Stomach (tissue), 9 donors: ENCODE measurements around the gene CDH5. TPM values are rescaled to one million over a fixed set of nuclear protein-coding genes. Genes with fewer than 3 reads are reported as not detected.

Source experiments
- DNase-seq, 2 donors: peaks; one replicate each; pipeline versions ENCODE4 v3.0.0 to v3.0.0-alpha.2; 2013 to 2019
- H3K27ac ChIP-seq, 5 donors: fragments of 200-600 bp in 4 of 5; sonication (generic) in 4 of 5; one replicate each; pipeline ENCODE4 v1.5.1; 2013 to 2019; ENCODE audit warnings: mild to moderate bottlenecking in 1 of 5, moderate library complexity in 1 of 5
- H3K27me3 ChIP-seq, 3 donors: fragments of 200-600 bp; sonication (generic); one replicate each; pipeline ENCODE4 v1.5.1; 2017 to 2019; ENCODE audit warnings: mixed run types in 1 of 3
- H3K36me3 ChIP-seq, 4 donors: fragments of 200-600 bp; sonication (generic); 1 replicate in 3 of 4; 2 replicates in 1 of 4; pipeline ENCODE4 v1.5.1; 2016 to 2019
- H3K4me1 ChIP-seq, 4 donors: fragments of 200-600 bp; sonication (generic); one replicate each; pipeline ENCODE4 v1.5.1; 2016 to 2019
- H3K4me3 ChIP-seq, 4 donors: fragments of 200-600 bp; sonication (generic) in 3 of 4; one replicate each; pipeline ENCODE4 v1.5.1; 2016 to 2019; ENCODE audit warnings: mild to moderate bottlenecking in 1 of 4
- H3K9me3 ChIP-seq, 4 donors: fragments of 200-600 bp; sonication (generic); one replicate each; pipeline ENCODE4 v1.5.1; 2016 to 2019
- EP300 ChIP-seq: sonication (generic); formaldehyde crosslinking; IDR thresholded peaks from one replicate; pipeline ENCODE4 v1.6.1; 2017; ENCODE audit warnings: antibody characterized with exemption
- POLR2A ChIP-seq, 4 donors: fragments of 450-650 bp; IDR thresholded peaks; one replicate each; pipeline ENCODE4 v1.6.1; 2016; ENCODE audit warnings: antibody characterized with exemption in 4 of 4, control low read depth in 2 of 4, mild to moderate bottlenecking in 1 of 4, moderate library complexity in 1 of 4
- POLR2AphosphoS5 ChIP-seq, 3 donors: sonication (generic); formaldehyde crosslinking; IDR thresholded peaks; one replicate each; pipeline ENCODE4 v1.6.1; 2016; ENCODE audit warnings: antibody characterized with exemption in 3 of 3
- WGBS, 5 donors: extraction: QIAGEN DNeasy Blood & Tissue Kit in 3 of 5; methylation state at CpG; one replicate each; pipeline versions ENCODE4 v1.1.5 to v1.1.7; 2013 to 2018; 5-methylcytosine and 5-hydroxymethylcytosine counted together
- intact Hi-C: fragments of 100-400 bp; cut with DNase I; formaldehyde crosslinking; loops from one replicate; pipeline ENCODE4 v1.15.1; 2023; ENCODE audit warnings: low total_unique reads
- polyA plus RNA-seq, 3 donors: library from polyadenylated mRNA; stranded (reverse); fragments of 200-250 nt; gene quantifications; one replicate each; pipeline ENCODE4 v1.2.3, GENCODE V29; 2013
- total RNA-seq, 5 donors: library from RNA; depleted of rRNA; stranded (reverse); fragments of >200 nt; gene quantifications; one replicate each; pipeline versions ENCODE4 v1.1.0 to v1.2.3, GENCODE V29; 2014 to 2016
- TF ChIP-seq, protein P1 (sequence below), 7 experiments: fragments of 450-650 bp in 4 of 7; fragments of 200-600 bp in 3 of 7; sonication (generic) in 3 of 7; IDR thresholded peaks; one replicate each; pipeline ENCODE4 v1.5.1; 2016 to 2019; ENCODE audit warnings: antibody characterized with exemption in 7 of 7, control low read depth in 2 of 7, mild to moderate bottlenecking in 1 of 7
- donor health status: healthy with polysubstance abuse.
- donor health status: Bipolar disorder and iron deficiency.
- donor health status: healthy.

CDH5 gene
- total and polyA plus RNA-seq, 8 donors, result 2.4 to 46.9 (median 17.2) TPM

DNA sequence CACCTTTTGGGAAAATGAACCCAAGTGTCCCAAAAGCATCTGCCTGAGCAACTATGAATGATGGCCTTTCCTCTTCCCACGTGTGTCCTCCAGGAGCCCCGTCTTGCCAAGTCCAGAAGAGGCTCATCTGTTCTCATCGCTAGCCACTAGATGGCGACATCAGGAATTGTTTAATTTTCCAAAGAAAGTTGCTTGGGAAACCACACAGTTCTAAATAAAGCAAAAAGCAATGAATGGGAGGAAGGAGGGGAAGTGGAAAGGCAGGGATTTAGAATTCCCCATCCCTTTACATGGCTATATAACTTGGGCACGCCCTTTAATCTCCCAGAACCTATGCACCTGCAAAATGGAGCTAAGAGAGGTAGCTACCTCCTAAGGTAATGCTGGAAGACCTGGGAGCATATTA lies 9.0 kb upstream of the CDH5 start:
- peak; percentile 43 to 91 for DNase-seq
- H3K36me3 ChIP-seq, result no peaks in the 10 kb centered on the region
- intact Hi-C loops, result no loop called here

DNA sequence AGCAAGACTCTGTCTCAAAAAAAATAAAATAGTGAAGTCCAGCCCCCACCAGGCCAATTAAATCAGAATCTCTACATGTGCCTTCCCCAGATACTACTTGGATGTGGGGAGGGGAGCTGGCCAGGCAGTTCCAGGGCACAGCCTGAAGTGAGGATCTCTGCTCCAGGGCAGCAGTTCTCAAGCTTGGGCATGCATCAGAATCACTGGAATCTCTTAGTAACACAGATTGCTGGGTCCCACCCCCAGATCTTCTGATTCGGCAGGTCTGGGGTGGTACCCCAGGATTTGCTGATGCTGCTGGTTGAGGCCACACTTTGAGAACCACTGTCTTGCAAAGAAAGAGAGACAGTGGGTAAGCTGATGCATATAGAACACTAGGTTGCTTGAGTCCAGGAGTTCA lies 8.3 kb upstream of the CDH5 start:
- WGBS, 5 donors, result 58 to 92% (median 71%) methylated on average over 1 of the region's 1 CpG; no CpG with 5 or more reads in 1 of the 5 donors
- peaks cover 0 to 54% (median 12%) of the 10 kb centered on the region in 3 donors for H3K27me3 ChIP-seq
- TF ChIP-seq POLR2A (IDR thresholded peaks at IDR 0.05), result no peak
- no peak for DNase-seq
- no peaks in the 10 kb centered on the region for H3K9me3 ChIP-seq
- no peak overlapping the region for H3K4me3 ChIP-seq
- intact Hi-C loops, result no loop called here
- H3K27ac ChIP-seq, result no peak overlapping the region
- H3K4me1 ChIP-seq, result peaks cover 0 to 8% (median 3%) of the 10 kb centered on the region in 4 donors
- H3K36me3 ChIP-seq, result no peaks in the 10 kb centered on the region

More for the DNA sequence above, 9.0 kb upstream of the CDH5 start:
- H3K9me3 ChIP-seq, result no peaks in the 10 kb centered on the region
- H3K27ac ChIP-seq, result no peak overlapping the region
- WGBS, 5 donors, result 0 to 4% (median 1%) methylated on average over 5 of the region's 5 CpGs
- H3K27me3 ChIP-seq, result peaks cover 0 to 55% (median 12%) of the 10 kb centered on the region in 3 donors
- TF ChIP-seq POLR2AphosphoS5 (IDR thresholded peaks at IDR 0.05) (no peak), EP300 (no peak)
- TF ChIP-seq, protein P1, sequence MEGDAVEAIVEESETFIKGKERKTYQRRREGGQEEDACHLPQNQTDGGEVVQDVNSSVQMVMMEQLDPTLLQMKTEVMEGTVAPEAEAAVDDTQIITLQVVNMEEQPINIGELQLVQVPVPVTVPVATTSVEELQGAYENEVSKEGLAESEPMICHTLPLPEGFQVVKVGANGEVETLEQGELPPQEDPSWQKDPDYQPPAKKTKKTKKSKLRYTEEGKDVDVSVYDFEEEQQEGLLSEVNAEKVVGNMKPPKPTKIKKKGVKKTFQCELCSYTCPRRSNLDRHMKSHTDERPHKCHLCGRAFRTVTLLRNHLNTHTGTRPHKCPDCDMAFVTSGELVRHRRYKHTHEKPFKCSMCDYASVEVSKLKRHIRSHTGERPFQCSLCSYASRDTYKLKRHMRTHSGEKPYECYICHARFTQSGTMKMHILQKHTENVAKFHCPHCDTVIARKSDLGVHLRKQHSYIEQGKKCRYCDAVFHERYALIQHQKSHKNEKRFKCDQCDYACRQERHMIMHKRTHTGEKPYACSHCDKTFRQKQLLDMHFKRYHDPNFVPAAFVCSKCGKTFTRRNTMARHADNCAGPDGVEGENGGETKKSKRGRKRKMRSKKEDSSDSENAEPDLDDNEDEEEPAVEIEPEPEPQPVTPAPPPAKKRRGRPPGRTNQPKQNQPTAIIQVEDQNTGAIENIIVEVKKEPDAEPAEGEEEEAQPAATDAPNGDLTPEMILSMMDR (IDR thresholded peaks at IDR 0.05), result peak in 5 of 7 experiments; percentile 27 to 61 (median 55)
- no peak overlapping the region for H3K4me3 ChIP-seq
- peaks cover 0 to 8% (median 3%) of the 10 kb centered on the region in 4 donors for H3K4me1 ChIP-seq

DNA sequence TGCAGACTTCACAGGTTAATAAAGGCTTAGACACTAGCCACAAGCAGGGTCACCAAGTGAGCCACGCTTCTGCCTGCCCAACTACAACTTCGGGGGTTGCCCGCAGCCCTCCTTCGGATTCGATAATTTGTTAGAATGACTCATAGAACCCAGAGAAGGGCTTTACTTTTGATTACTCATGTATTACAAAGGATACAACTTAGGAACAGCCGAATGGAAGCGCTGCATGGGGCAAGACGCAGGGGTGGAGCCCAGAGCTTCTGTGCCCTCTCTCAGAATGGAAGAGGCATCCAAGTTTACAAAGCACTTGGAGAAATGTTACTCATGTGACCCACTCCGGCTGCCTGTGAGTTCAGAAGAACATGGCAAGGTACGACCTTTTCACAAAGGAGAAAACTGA lies 7.5 kb upstream of the CDH5 start:
- H3K4me1 ChIP-seq, result peaks cover 0 to 12% (median 5%) of the 10 kb centered on the region in 4 donors
- intact Hi-C loops, result no loop called here
- peak overlapping the region in 4 of 5 donors; percentile 17 to 52 (median 22) for H3K27ac ChIP-seq
- no peak for TF ChIP-seq EP300
- no peak for TF ChIP-seq POLR2AphosphoS5 (IDR thresholded peaks at IDR 0.05)
- 59 to 65% (median 62%) methylated on average over 10 of the region's 10 CpGs for WGBS, 5 donors
- no peak overlapping the region for H3K4me3 ChIP-seq
- no peaks in the 10 kb centered on the region for H3K36me3 ChIP-seq
- H3K9me3 ChIP-seq, result no peaks in the 10 kb centered on the region
- peaks cover 0 to 54% (median 12%) of the 10 kb centered on the region in 3 donors for H3K27me3 ChIP-seq
- DNase-seq, result no peak

DNA sequence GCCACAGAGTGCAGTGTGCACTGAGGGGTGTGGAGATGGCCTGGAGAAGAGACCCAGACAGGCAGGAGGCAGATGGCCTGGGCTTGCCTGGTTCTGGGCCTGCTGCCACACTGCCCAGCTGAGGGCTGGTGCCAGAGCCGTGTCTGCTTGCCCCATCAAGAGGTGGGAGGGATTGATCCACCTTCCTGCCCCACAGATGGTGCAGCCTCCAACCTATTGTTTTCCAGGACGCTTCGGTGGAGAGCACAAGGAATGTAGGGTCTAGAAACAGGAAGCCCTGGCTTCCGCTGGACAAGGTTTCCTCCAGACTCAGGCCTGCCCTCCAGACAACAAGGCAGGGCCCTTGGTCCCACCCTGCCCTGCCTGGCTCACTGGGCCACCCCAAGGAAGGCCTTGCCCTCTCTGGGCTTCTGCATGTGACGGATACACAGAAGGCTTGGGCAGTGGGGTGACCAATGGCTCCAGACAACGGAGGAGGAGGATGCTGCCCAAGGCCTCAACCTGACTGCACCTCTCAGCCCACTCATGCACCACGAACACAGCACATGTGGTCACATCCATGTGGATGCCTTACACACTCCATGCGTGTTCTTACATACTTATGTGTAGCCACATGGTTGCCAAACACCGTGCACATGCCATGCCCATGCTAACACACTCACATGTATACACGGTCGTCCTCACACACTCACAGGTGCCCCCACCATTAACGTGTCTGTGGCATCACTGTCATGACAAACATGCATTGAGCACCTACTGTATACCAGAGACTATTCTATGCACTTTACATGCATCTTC lies 6.5 kb upstream of the CDH5 start:
- H3K27me3 ChIP-seq, result peaks cover 0 to 58% (median 12%) of the 10 kb centered on the region in 3 donors
- H3K4me3 ChIP-seq, result no peak overlapping the region
- peak in 1 of 3 donors; percentile 14 for TF ChIP-seq POLR2AphosphoS5 (IDR thresholded peaks at IDR 0.05)
- no peak for TF ChIP-seq EP300
- 69 to 76% (median 72%) methylated on average over 7 to 12 of the region's 12 CpGs for WGBS, 5 donors
- peak in 1 of 2 donors; percentile 53 for DNase-seq
- intact Hi-C loops, result no loop called here
- H3K36me3 ChIP-seq, result no peaks in the 10 kb centered on the region
- H3K9me3 ChIP-seq, result no peaks in the 10 kb centered on the region
- peaks cover 3 to 21% (median 8%) of the 10 kb centered on the region in 4 donors for H3K4me1 ChIP-seq
- H3K27ac ChIP-seq, result peak overlapping the region; percentile 5 to 65 (median 17)

DNA sequence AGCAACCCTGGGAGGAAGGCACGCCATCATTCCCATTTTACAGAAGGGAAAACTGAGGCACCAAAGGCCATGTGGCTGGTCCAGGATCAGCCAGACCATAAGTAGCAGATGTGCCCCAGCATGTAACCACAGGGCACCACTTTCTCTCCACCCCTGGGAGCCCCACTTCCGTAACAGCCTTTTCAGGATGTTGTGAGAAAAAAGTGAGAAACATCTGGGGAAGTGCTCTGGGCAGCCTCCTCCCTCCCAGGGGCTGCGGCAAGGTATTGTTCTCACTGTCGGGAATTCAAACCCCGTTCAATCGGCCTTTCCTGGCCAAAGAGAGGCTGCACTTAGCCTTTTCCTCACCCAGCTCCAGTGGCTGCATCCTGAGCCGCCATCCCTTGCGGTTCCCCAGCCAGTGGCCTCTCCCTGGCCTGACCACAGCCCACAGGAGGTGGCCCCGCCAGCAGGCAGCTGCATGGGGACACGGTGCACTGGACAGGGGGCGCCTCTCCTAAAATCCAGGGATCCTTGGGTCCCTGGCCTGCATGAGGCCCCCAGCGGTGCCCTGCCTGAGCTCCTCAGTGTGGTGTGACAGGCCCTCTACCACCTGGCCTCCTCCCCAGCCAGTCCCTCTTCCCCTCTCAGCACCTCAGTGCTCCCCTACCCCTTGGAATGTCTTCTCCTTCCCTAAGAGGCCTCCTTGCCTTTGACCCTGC lies 5.7 kb upstream of the CDH5 start:
- no peaks in the 10 kb centered on the region for H3K36me3 ChIP-seq
- no peaks in the 10 kb centered on the region for H3K9me3 ChIP-seq
- TF ChIP-seq EP300 (no peak), POLR2AphosphoS5 (IDR thresholded peaks at IDR 0.05) (peak in 1 of 3 donors; percentile 11)
- 45 to 68% (median 53%) methylated on average over 2 to 12 of the region's 12 CpGs for WGBS, 5 donors
- no peak overlapping the region for H3K4me3 ChIP-seq
- peaks cover 0 to 66% (median 12%) of the 10 kb centered on the region in 3 donors for H3K27me3 ChIP-seq
- peak overlapping the region in 3 of 5 donors; percentile 41 to 65 (median 52) for H3K27ac ChIP-seq
- peaks cover 3 to 27% (median 9%) of the 10 kb centered on the region in 4 donors for H3K4me1 ChIP-seq
- intact Hi-C loops, result no loop called here
- DNase-seq, result no peak

DNA sequence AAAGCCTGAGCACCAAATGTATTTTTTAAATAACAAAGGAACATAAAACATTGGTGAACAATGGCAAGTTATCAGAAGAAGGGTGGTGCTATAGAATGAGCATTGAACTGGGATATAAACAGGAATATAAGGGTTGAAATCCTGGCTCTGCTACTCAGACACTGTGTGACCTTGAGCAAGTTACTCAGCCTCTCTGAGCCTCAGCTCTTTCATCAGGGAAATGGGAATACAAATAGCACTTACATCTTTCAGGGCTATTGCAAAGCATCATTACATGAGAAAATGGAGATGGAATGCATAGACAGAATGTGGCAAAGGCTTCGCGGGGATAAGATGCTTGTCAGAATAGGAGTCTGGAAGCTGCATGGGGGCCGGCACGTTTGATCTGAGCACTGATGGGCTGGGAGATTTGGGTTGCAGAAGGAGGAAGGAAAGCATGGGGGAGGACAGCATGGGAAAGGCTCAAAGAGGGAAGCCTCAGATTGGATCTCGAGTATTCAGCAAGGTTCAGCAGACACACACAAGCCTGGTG lies 4.8 kb upstream of the CDH5 start:
- 63 to 78% (median 69%) methylated on average over 5 of the region's 5 CpGs for WGBS, 5 donors
- Histone ChIP-seq H3K36me3 (no peaks in the 10 kb centered on the region), H3K27ac (peak overlapping the region in 1 of 5 donors; percentile 65), H3K27me3 (peaks cover 0 to 70% (median 12%) of the 10 kb centered on the region in 3 donors), H3K9me3 (no peaks in the 10 kb centered on the region), H3K4me3 (no peak overlapping the region), H3K4me1 (peaks cover 3 to 33% (median 11%) of the 10 kb centered on the region in 4 donors)
- intact Hi-C loops, result no loop called here
- DNase-seq, result no peak
- TF ChIP-seq POLR2A (IDR thresholded peaks at IDR 0.05) (no peak), EP300 (no peak), POLR2AphosphoS5 (IDR thresholded peaks at IDR 0.05) (no peak)
- TF ChIP-seq, protein P1 (IDR thresholded peaks at IDR 0.05), result no peak
